SK-N-SH (cell line): ENCODE results near the gene ZNF804A. TPM values are rescaled to one million over a fixed set of nuclear protein-coding genes. Genes with fewer than 3 reads are reported as not detected.

ENCODE experiments used
- CTCF ChIA-PET: fragments of 300-600, 350-600 bp; formaldehyde crosslinking; extraction: SDS; loops from one replicate; lab custom pipeline; 2021; lab: Yijun Ruan, JAX
- POLR2A ChIA-PET: fragments of 350-600 bp; sonication (Branson Sonifier 250); formaldehyde crosslinking; extraction: SDS; loops from one replicate; lab custom pipeline; 2020; ENCODE audit warnings: antibody characterized with exemption, inconsistent platforms; lab: Yijun Ruan, JAX
- DNase-seq: peaks from one replicate; pipeline ENCODE4 v3.0.0; 2012
- H2AFZ ChIP-seq: fragments of 200-600 bp; sonication (generic); 2 replicates; pipeline ENCODE4 v1.8.1; 2016; ENCODE audit warnings: antibody characterized with exemption, mild to moderate bottlenecking, low read depth
- H3F3A ChIP-seq: fragments of 200-600 bp; sonication (generic); replicated peaks from 2 replicates; pipeline ENCODE3; 2016; ENCODE audit warnings: antibody characterized with exemption, mild to moderate bottlenecking; ENCODE audit not compliant: insufficient read depth
- H3K27ac ChIP-seq, 2 experiments: fragments of 200-500 bp in 1 of 2; fragments of 200-600 bp in 1 of 2; sonication (Bioruptor generic) in 1 of 2; sonication (generic), shearing (Covaris generic) in 1 of 2; 2 replicates each; pipeline versions ENCODE4 v1.5.1 to v1.6.1; 2014 to 2016; ENCODE audit warnings: low read depth in 2 of 2, inconsistent platforms in 1 of 2, low read length in 1 of 2, mild to moderate bottlenecking in 1 of 2, mixed read lengths in 1 of 2
- H3K27me3 ChIP-seq: fragments of 200-600 bp; sonication (generic), shearing (Covaris generic); 2 replicates; pipeline ENCODE4 v1.6.1; 2016; ENCODE audit warnings: mixed run types; ENCODE audit not compliant: insufficient read depth
- H3K36me3 ChIP-seq, 2 experiments: fragments of 200-500 bp in 1 of 2; fragments of 200-600 bp in 1 of 2; sonication (Bioruptor generic) in 1 of 2; sonication (generic) in 1 of 2; replicated peaks in 1 of 2; 2 replicates each; pipeline versions ENCODE3 to v1.5.1; 2014 to 2016; ENCODE audit warnings: low read length in 1 of 2, mild to moderate bottlenecking in 1 of 2; ENCODE audit not compliant: insufficient read depth in 2 of 2, control insufficient read depth in 1 of 2
- H3K4me1 ChIP-seq, 2 experiments: fragments of 200-500 bp in 1 of 2; fragments of 200-600 bp in 1 of 2; sonication (Bioruptor generic) in 1 of 2; sonication (generic), shearing (Covaris generic) in 1 of 2; 2 replicates each; pipeline versions ENCODE4 v1.5.1 to v1.6.1; 2014 to 2016; ENCODE audit warnings: low read depth in 1 of 2, low read length in 1 of 2, mixed run types in 1 of 2; ENCODE audit not compliant: insufficient read depth in 2 of 2, control insufficient read depth in 1 of 2
- H3K4me2 ChIP-seq: fragments of 200-600 bp; sonication (generic), shearing (Covaris generic); 2 replicates; pipeline ENCODE4 v1.6.1; 2017; ENCODE audit warnings: mixed run types
- H3K4me3 ChIP-seq, 2 experiments: fragments of 200-500 bp in 1 of 2; fragments of 200-600 bp in 1 of 2; sonication (Bioruptor generic) in 1 of 2; sonication (generic), shearing (Covaris generic) in 1 of 2; 2 replicates each; pipeline versions ENCODE4 v1.5.1 to v1.8.1; 2014 to 2016; ENCODE audit warnings: low read depth in 2 of 2, inconsistent platforms in 1 of 2, low read length in 1 of 2, mild to moderate bottlenecking in 1 of 2, mixed read lengths in 1 of 2, moderate library complexity in 1 of 2
- H3K79me2 ChIP-seq: fragments of 200-600 bp; sonication (generic); 2 replicates; pipeline ENCODE4 v1.8.1; 2017; ENCODE audit warnings: mild to moderate bottlenecking; ENCODE audit not compliant: insufficient read depth
- H3K9ac ChIP-seq: fragments of 200-600 bp; sonication (generic); 2 replicates; pipeline ENCODE4 v1.6.1; 2017; ENCODE audit warnings: mixed run types
- H3K9me2 ChIP-seq: fragments of 200-600 bp; sonication (generic); 2 replicates; pipeline ENCODE4 v1.6.1; 2017; ENCODE audit warnings: mixed run types
- H3K9me3 ChIP-seq: fragments of 200-600 bp; sonication (generic); 2 replicates; pipeline ENCODE4 v1.6.1; 2017; ENCODE audit warnings: mixed run types, mild to moderate bottlenecking, moderate library complexity
- H4K20me1 ChIP-seq: fragments of 200-600 bp; sonication (generic); 2 replicates; pipeline ENCODE4 v1.6.1; 2017; ENCODE audit warnings: mild to moderate bottlenecking, mixed run types; ENCODE audit not compliant: insufficient read depth
- ELF1 ChIP-seq: IDR thresholded peaks from 2 replicates; pipeline ENCODE4 v1.4.0; 2012
- JUND ChIP-seq: IDR thresholded peaks from 2 replicates; pipeline ENCODE4 v1.4.0; 2012
- RAD21 ChIP-seq: IDR thresholded peaks from 2 replicates; pipeline ENCODE4 v1.6.1; 2012; ENCODE audit warnings: mild to moderate bottlenecking, low read length
- REST ChIP-seq: IDR thresholded peaks from 2 replicates; pipeline ENCODE4 v1.6.1; 2012; ENCODE audit warnings: mild to moderate bottlenecking, low read depth, low read length, moderate library complexity
- TCF12 ChIP-seq: IDR thresholded peaks from 2 replicates; pipeline ENCODE4 v1.4.0; 2012
- YY1 ChIP-seq: IDR thresholded peaks from 2 replicates; pipeline ENCODE4 v1.4.0; 2012; ENCODE audit warnings: low read depth, mild to moderate bottlenecking
- WGBS: methylation state at CpG from one replicate; pipeline ENCODE4 v1.1.6; 2017; ENCODE audit warnings: low lambda C conversion rate; 5-methylcytosine and 5-hydroxymethylcytosine counted together
- polyA plus RNA-seq, 3 experiments: library from polyadenylated mRNA; depleted of rRNA; stranded (reverse); fragments of >200 nt; gene quantifications; 2 replicates each; pipeline ENCODE4 v1.2.3, GENCODE V29; 2012
- TF ChIP-seq, protein P1 (sequence below): IDR thresholded peaks from 2 replicates; pipeline ENCODE4 v1.4.0; 2012; ENCODE audit warnings: low read depth, borderline replicate concordance
- TF ChIP-seq, protein P2 (sequence below): fragments of 200-600 bp; sonication (generic); IDR thresholded peaks from 2 replicates; pipeline ENCODE4 v1.6.1; 2017; ENCODE audit warnings: antibody characterized with exemption, mild to moderate bottlenecking, moderate library complexity

Gene ZNF804A
- polyA plus RNA-seq, 1 of the 3 experiments (the other 2 are of a cell fraction), result 0.02 TPM

- Histone ChIP-seq H3K27me3 (no peaks in the 10 kb centered on the region), H3K4me1 (no peaks in the 10 kb centered on the region), H3K4me3 (no peak overlapping the region), H3K27ac (no peak overlapping the region), H3K36me3 (no peaks in the 10 kb centered on the region), H3K9me2 (no peaks in the 10 kb centered on the region), H3K9ac (no peak overlapping the region), H4K20me1 (no peaks in the 10 kb centered on the region), H3F3A (no peaks in the 10 kb centered on the region), H3K79me2 (no peaks in the 10 kb centered on the region), H3K4me2 (no peak overlapping the region), H2AFZ (no peak overlapping the region), H3K9me3 (peaks cover 8% of the 10 kb centered on the region; the same call in 1 of the 2 replicates)
- POLR2A ChIA-PET, result no interaction called here
- no peak for DNase-seq
- CTCF ChIA-PET, result no interaction called here
- TF ChIP-seq YY1 (no peak), REST (no peak), JUND (no peak), ELF1 (no peak), TCF12 (no peak)
- TF ChIP-seq, protein P1, sequence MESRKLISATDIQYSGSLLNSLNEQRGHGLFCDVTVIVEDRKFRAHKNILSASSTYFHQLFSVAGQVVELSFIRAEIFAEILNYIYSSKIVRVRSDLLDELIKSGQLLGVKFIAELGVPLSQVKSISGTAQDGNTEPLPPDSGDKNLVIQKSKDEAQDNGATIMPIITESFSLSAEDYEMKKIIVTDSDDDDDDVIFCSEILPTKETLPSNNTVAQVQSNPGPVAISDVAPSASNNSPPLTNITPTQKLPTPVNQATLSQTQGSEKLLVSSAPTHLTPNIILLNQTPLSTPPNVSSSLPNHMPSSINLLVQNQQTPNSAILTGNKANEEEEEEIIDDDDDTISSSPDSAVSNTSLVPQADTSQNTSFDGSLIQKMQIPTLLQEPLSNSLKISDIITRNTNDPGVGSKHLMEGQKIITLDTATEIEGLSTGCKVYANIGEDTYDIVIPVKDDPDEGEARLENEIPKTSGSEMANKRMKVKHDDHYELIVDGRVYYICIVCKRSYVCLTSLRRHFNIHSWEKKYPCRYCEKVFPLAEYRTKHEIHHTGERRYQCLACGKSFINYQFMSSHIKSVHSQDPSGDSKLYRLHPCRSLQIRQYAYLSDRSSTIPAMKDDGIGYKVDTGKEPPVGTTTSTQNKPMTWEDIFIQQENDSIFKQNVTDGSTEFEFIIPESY, result no peak
- TF ChIP-seq, protein P2, sequence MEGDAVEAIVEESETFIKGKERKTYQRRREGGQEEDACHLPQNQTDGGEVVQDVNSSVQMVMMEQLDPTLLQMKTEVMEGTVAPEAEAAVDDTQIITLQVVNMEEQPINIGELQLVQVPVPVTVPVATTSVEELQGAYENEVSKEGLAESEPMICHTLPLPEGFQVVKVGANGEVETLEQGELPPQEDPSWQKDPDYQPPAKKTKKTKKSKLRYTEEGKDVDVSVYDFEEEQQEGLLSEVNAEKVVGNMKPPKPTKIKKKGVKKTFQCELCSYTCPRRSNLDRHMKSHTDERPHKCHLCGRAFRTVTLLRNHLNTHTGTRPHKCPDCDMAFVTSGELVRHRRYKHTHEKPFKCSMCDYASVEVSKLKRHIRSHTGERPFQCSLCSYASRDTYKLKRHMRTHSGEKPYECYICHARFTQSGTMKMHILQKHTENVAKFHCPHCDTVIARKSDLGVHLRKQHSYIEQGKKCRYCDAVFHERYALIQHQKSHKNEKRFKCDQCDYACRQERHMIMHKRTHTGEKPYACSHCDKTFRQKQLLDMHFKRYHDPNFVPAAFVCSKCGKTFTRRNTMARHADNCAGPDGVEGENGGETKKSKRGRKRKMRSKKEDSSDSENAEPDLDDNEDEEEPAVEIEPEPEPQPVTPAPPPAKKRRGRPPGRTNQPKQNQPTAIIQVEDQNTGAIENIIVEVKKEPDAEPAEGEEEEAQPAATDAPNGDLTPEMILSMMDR, result no peak
Measured at GRCh38 chr2:184859187-184859586, 260.9 kb downstream of the ZNF804A start.

- H4K20me1 ChIP-seq, result no peaks in the 10 kb centered on the region
- H3K79me2 ChIP-seq, result no peaks in the 10 kb centered on the region
- no peaks in the 10 kb centered on the region for H3F3A ChIP-seq
- H3K4me1 ChIP-seq, result no peaks in the 10 kb centered on the region; a peak in 1 of 4 replicates
- ChIA-PET CTCF (no interaction called here), POLR2A (no interaction called here)
- 53% methylated on average over 2 of the region's 2 CpGs for WGBS
- H3K36me3 ChIP-seq, result no peaks in the 10 kb centered on the region
- no peak for TF ChIP-seq RAD21
- peaks cover 8% of the 10 kb centered on the region; the same call in 1 of the 2 replicates for H3K9me3 ChIP-seq
- no peak overlapping the region for H3K4me3 ChIP-seq
- H3K27me3 ChIP-seq, result no peaks in the 10 kb centered on the region
- H3K4me2 ChIP-seq, result no peak overlapping the region
- H3K9ac ChIP-seq, result no peak overlapping the region
- no peak overlapping the region for H2AFZ ChIP-seq
- DNase-seq, result no peak
- no peaks in the 10 kb centered on the region for H3K9me2 ChIP-seq
- H3K27ac ChIP-seq, result no peak overlapping the region
Measured at GRCh38 chr2:184860744-184861143, 262.4 kb downstream of the ZNF804A start.
